GM12801 (cell line): Measurements from ENCODE around the gene PQBP1.

ENCODE experiments used
- TF ChIP-seq, protein P1 (sequence below): IDR thresholded peaks from one replicate; pipeline ENCODE4 v1.5.1; 2011; ENCODE audit warnings: control low read depth; ENCODE audit not compliant: insufficient read length; ENCODE audit errors: extremely low read depth

The PQBP1 gene

DNA sequence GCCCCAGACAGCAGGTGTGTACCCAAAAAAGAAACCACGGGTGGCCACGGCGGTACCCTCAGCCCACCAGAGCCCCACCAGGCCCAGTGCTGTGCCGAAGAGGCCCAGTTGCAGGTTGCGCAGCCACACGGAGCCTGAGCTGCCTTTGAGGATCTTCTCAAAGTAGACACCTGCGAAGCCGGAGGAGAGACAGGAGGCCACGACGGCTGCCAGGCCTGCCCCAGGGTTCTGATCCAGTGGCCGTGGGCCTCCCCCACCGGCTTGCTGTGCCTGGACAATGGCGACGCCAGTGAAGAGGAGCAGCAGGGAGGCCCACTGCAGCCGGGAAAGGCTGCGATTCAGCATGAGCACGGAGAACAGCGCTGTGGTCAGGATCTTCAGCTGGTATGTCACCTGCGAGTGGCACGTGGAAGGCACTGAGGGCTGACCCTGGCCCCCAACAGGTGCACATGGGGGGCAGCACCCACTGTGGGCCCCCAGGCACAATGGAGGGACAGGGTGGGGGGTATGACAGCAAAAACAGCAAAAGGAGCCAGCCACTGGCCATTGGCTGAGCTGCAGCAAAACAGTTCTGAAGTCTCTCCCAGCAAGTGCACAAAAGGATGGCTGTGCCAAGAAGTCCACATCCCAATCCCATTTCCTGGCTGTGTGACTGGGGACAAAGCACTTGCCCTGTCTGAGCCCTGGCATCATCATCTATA is 7.5 kb downstream of the PQBP1 start:
- TF ChIP-seq, protein P1, sequence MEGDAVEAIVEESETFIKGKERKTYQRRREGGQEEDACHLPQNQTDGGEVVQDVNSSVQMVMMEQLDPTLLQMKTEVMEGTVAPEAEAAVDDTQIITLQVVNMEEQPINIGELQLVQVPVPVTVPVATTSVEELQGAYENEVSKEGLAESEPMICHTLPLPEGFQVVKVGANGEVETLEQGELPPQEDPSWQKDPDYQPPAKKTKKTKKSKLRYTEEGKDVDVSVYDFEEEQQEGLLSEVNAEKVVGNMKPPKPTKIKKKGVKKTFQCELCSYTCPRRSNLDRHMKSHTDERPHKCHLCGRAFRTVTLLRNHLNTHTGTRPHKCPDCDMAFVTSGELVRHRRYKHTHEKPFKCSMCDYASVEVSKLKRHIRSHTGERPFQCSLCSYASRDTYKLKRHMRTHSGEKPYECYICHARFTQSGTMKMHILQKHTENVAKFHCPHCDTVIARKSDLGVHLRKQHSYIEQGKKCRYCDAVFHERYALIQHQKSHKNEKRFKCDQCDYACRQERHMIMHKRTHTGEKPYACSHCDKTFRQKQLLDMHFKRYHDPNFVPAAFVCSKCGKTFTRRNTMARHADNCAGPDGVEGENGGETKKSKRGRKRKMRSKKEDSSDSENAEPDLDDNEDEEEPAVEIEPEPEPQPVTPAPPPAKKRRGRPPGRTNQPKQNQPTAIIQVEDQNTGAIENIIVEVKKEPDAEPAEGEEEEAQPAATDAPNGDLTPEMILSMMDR: no peak

DNA sequence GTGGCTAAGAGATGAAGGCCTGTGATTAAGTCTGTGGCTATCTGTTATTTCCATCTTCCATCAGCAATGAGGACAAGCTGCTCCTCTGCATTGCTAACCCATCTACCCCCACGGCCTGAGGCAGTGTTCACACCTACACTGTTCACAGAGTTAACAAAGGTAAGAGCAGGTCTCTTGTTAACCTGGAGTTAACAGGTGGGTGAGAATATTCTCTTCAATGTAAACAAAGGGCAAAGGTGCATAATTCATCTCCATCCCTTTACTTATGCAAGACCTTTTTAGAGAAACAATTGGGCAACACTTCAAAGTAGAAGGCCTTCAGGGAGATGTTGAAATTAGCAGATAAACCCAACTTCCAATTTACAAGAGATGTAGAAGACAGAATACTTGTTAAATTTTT is 10.9 kb downstream of the PQBP1 start:
- TF ChIP-seq, protein P1: no peak

DNA sequence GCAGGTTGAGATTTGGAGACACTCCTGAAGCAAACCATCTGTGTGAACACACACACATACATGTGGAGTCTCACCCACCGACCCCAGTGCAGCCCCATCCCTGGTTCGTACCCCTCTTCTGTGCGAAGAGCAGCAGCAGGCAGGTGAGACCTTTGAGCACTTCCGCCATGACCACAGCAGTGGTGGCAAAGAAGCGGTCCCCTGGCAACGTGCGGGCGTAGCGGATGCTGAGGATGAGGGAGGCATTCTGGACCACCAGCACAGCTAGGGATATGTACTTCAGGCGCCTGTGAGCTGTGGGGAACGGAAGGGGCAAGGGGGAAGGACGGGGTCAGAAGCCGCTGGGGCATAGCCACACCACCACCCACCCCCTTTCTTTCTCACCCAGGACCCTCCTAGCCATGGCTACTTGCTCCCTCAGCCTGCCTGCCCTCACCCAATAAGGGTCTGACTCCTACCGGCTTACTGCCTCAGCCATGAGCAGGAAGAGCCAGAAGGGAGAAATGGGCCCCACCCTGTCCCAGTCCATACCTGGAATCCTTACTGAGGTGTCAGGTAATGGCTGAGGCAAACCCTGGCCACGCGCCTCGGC is 12.1 kb downstream of the PQBP1 start:
- TF ChIP-seq, protein P1: no peak

DNA sequence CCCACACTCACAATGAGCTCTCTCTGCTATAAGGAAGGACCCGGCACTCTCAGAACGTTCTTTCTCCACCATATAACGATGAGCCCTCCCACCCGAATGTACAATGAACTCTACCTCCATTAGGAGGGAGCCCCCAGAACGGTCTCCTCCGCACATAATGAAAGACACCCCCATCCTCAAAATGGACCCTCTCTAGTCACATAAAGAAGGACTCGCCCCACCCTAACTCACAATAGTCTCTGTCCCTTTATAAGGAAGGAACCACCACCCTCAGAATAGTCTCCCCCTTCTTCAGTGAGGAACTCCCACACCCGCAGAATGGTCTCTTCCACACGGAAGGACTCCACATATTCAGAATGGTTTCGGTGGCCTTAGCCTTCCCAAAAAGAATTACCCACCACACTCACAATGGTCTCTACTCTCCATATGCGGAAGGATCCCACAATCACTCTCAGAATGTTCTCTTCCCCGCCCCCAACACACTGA is 13.2 kb downstream of the PQBP1 start:
- TF ChIP-seq, protein P1: no peak

DNA sequence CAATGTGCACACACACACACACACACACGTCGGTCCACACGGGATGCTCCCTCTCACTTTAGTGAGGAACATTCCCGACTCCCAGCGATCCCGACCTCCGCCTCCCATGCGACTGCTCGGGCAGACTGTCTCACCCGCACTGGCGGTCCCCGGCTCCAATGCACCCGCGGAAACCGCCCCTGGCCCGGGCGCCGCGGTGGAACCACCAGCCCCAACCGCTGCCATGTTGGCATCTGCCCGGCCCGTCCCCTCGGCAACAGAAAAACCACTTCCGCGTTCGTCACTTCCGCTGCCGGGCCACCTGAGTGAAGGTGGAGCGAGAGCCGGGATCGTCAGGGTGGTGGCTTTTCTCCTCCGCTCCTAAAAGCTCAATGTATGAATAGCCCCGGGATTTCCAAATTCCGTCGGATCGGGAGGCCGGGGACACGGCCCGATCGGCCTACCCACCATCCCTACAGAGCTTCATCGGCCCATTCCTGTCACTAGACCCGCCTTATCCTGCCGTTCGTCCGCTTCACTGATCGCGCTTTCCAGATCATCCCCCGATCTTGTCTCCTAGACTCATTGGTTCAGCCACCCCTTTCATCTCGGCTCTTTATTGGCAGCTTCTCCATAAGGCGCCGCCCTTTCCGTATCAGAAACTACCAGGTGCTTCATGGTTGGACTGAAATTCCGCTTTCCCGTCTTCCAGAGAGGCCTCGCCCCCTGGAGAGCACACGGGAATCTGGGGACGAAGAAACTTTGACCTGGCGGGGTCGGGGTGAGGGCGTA is 13.9 kb downstream of the PQBP1 start, which contains the start of gene SLC35A2:
SLC35A2 (minus strand) TSS at position 235 of the 771 bp plus-strand sequence; CDS start at position 225, 10 bp downstream.
- TF ChIP-seq, protein P1: no peak

DNA sequence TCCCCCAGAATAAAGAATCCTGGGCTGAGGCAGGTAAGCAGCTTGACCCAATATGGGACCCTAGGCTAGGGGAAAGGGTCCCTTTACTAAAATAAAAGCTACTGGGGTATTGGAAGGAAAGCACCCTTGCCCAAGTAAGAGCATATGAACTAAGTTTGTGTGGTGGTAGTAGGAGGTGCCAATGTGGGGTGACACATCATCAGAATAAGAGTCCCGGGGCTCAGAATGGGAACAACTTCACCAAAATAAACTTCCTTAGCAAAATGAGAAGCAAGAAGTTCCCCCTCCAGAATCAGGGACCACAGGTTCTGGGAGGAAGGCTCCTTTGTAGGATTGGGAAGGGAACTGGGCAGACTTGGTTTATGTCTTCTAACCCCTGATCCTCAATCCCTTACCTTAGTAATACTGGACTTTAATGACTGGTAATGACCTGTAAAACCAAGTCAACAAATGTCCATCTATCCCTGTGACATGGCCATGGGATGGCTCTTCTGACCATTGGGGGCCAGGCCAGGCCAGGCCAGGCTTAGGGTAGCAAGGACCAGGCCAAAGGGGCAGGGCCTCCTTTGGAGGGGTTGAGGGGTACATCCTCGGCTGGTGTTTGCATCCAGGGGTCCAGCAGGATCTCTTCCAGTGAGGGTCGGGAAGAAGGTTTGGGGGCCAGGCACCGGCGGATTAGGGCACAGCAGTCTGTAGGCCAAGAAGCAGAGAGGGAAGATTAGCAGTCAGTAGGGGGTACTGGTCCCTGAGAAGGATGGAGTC is 16.1 kb downstream of the PQBP1 start:
- TF ChIP-seq, protein P1: no peak
